ENCODE measurements around the gene ARHGAP24. TPM values are rescaled to one million over a fixed set of nuclear protein-coding genes. Genes with fewer than 3 reads are reported as not detected.
A peak's percentile ranks its signal among the peaks of the same experiment; 100 is the strongest.

Gene ARHGAP24
- total RNA-seq, 1 experiment from 2014 or later = 65.1 TPM

DNA sequence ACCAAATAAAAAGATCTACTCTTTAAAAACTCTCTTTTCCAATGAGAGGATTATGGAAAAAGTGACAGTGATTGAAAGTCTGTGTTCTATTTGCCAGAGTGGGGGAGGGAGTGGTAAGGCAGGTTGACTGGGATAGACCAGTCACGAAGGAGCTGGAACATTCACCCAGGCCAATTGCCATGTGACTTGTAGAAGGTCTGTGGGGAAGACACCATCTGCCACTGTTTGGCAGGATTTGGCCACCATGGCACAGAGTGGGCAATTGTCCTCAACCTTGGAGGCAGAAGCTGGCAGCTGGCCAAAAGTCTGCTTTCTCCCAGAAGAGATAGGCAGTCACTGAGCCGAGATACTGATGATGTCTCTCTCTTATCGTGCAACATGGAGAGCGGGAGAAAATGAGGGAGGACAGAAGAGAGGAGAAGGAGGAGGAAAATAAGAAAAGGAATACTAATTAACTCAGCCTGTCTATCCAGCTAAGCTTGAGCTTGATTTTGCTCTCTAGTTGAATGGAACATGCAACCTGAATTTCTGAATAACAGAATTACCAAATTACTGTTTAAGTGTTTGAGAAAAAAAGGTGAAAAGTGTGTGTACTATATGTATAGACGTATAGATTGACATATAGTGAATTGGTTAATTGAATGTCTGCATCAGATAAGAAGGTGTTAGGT, 267.1 kb downstream of the ARHGAP24 start:
- peak overlapping the region; percentile 72; the same call in 1 of the 2 replicates for H3K27ac ChIP-seq (ENCODE audit: low read length)
- H3K4me3 ChIP-seq (ENCODE audit: low read length) = no peak overlapping the region
- no peaks in the 10 kb centered on the region for H4K20me1 ChIP-seq (ENCODE audit: insufficient read depth, low read depth, low read length)
- H3K4me2 ChIP-seq (ENCODE audit: low read depth, low read length, poor library complexity, severe bottlenecking) = peak overlapping the region; percentile 4
- no peak overlapping the region for H2AFZ ChIP-seq (ENCODE audit: low read length)
- peaks cover 64% of the 10 kb centered on the region for H3K4me1 ChIP-seq (ENCODE audit: low read length)
- no peaks in the 10 kb centered on the region for H3K9me3 ChIP-seq (ENCODE audit: low read length)
- no peak for DNase-seq
- no peaks in the 10 kb centered on the region for H3K36me3 ChIP-seq (ENCODE audit: insufficient read depth, low read length)
- H3K27me3 ChIP-seq (ENCODE audit: low read length) = no peaks in the 10 kb centered on the region
- no peak overlapping the region for H3K9ac ChIP-seq (ENCODE audit: low read length)
- peaks cover 35% of the 10 kb centered on the region for H3K79me2 ChIP-seq (ENCODE audit: low read length)
- H3K9me2 ChIP-seq (replicated peaks; ENCODE audit: insufficient read depth, low read length) = no peaks in the 10 kb centered on the region

DNA sequence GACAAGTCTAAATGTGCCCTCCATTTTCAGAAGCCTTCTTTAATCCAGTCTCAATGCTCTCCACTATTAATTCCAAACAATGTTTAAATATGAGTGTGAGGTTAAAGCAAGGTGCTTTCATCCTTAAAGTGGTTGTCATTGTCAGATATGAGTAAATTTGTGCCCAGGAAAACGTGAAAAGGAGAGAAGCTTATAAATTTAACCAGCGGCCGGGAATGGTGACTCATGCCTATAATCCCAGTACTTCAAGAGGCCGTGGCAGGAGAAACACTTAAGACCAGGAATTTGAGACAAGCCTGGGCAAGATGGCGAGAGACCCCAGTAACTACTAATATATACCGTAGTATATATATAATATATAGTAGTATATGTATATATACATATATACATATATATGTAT, 270.0 kb downstream of the ARHGAP24 start:
- no peaks in the 10 kb centered on the region for H3K27me3 ChIP-seq (ENCODE audit: low read length)
- no peaks in the 10 kb centered on the region for H3K36me3 ChIP-seq (ENCODE audit: insufficient read depth, low read length)
- H3K4me1 ChIP-seq (ENCODE audit: low read length) = peaks cover 78% of the 10 kb centered on the region
- H3K9ac ChIP-seq (ENCODE audit: low read length) = no peak overlapping the region
- no peak overlapping the region for H3K4me2 ChIP-seq (ENCODE audit: low read depth, low read length, poor library complexity, severe bottlenecking)
- no peak for DNase-seq
- no peaks in the 10 kb centered on the region for H3K9me3 ChIP-seq (ENCODE audit: low read length)
- no peak overlapping the region for H2AFZ ChIP-seq (ENCODE audit: low read length)
- H3K9me2 ChIP-seq (replicated peaks; ENCODE audit: insufficient read depth, low read length) = no peaks in the 10 kb centered on the region
- H3K27ac ChIP-seq (ENCODE audit: low read length) = peak overlapping the region; percentile 39; the same call in 1 of the 2 replicates
- no peak overlapping the region for H3K4me3 ChIP-seq (ENCODE audit: low read length)
- no peaks in the 10 kb centered on the region for H4K20me1 ChIP-seq (ENCODE audit: insufficient read depth, low read depth, low read length)
- peaks cover 35% of the 10 kb centered on the region; the same call in 1 of the 2 replicates for H3K79me2 ChIP-seq (ENCODE audit: low read length)

DNA sequence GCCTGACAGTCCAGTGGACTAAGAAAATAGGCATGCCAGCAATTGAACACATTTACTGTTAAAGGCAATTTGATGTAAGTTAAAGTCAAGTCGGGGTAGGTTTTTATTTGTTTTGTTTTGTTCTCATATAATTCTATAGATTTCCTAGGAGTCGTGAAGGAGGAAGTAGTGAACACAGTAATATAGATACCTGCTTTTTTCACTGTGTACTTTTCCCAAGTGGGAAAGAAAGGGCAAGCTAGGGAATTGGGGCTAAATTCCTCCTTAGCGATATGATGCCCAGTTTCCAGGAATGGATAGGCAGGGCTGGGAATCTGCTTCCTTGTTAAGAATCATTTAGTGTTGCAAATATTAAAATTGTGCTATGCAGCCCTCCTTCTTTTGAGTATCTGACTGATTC, 271.0 kb downstream of the ARHGAP24 start:
- H3K9ac ChIP-seq (ENCODE audit: low read length) = no peak overlapping the region
- no peaks in the 10 kb centered on the region for H3K27me3 ChIP-seq (ENCODE audit: low read length)
- peaks cover 70% of the 10 kb centered on the region for H3K4me1 ChIP-seq (ENCODE audit: low read length)
- peak overlapping the region; percentile 23 for H3K4me2 ChIP-seq (ENCODE audit: low read depth, low read length, poor library complexity, severe bottlenecking)
- DNase-seq = no peak
- H4K20me1 ChIP-seq (ENCODE audit: insufficient read depth, low read depth, low read length) = no peaks in the 10 kb centered on the region
- H3K4me3 ChIP-seq (ENCODE audit: low read length) = no peak overlapping the region
- H3K9me3 ChIP-seq (ENCODE audit: low read length) = no peaks in the 10 kb centered on the region
- peak overlapping the region; percentile 22 for H3K27ac ChIP-seq (ENCODE audit: low read length)
- H3K36me3 ChIP-seq (ENCODE audit: insufficient read depth, low read length) = no peaks in the 10 kb centered on the region
- peaks cover 36% of the 10 kb centered on the region; the same call in 1 of the 2 replicates for H3K79me2 ChIP-seq (ENCODE audit: low read length)
- no peaks in the 10 kb centered on the region for H3K9me2 ChIP-seq (replicated peaks; ENCODE audit: insufficient read depth, low read length)
- no peak overlapping the region for H2AFZ ChIP-seq (ENCODE audit: low read length)

DNA sequence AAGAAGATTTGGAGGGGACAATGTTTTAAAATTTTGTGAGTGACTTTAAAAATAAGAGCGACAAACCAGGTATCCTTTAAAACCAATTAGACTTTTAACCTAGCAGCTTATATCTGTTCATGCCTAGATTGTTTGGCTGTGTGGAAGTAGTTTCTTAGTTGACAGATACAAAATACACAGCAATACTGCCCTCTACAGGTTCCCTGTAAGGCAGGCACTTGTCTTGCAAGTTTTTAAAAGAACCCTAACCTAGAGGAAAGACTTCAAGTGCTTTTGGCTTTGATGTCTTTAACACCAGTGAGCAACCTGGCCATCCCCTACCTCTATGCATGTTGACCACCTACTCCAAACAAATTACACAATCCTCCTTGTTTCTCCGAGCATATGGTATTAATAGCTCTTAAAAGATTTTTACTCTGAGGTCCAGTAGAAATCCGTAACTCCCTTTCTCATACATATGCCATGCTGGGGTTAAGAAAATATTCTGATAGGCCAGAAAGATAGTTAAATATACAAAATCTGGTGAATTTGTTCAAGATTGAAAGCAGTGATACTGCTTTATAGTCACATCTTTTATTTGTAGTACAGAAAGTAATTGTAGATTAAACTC, 273.0 kb downstream of the ARHGAP24 start:
- no peaks in the 10 kb centered on the region for H3K36me3 ChIP-seq (ENCODE audit: insufficient read depth, low read length)
- no peaks in the 10 kb centered on the region for H3K9me2 ChIP-seq (replicated peaks; ENCODE audit: insufficient read depth, low read length)
- DNase-seq = peak; percentile 90
- H2AFZ ChIP-seq (ENCODE audit: low read length) = no peak overlapping the region
- peak overlapping the region; percentile 50 for H3K27ac ChIP-seq (ENCODE audit: low read length)
- H3K27me3 ChIP-seq (ENCODE audit: low read length) = no peaks in the 10 kb centered on the region
- H3K4me2 ChIP-seq (ENCODE audit: low read depth, low read length, poor library complexity, severe bottlenecking) = no peak overlapping the region
- H3K4me3 ChIP-seq (ENCODE audit: low read length) = no peak overlapping the region
- H4K20me1 ChIP-seq (ENCODE audit: insufficient read depth, low read depth, low read length) = no peaks in the 10 kb centered on the region
- peaks cover 49% of the 10 kb centered on the region for H3K4me1 ChIP-seq (ENCODE audit: low read length)
- H3K79me2 ChIP-seq (ENCODE audit: low read length) = peaks cover 33% of the 10 kb centered on the region
- no peaks in the 10 kb centered on the region for H3K9me3 ChIP-seq (ENCODE audit: low read length)
- H3K9ac ChIP-seq (ENCODE audit: low read length) = no peak overlapping the region

DNA sequence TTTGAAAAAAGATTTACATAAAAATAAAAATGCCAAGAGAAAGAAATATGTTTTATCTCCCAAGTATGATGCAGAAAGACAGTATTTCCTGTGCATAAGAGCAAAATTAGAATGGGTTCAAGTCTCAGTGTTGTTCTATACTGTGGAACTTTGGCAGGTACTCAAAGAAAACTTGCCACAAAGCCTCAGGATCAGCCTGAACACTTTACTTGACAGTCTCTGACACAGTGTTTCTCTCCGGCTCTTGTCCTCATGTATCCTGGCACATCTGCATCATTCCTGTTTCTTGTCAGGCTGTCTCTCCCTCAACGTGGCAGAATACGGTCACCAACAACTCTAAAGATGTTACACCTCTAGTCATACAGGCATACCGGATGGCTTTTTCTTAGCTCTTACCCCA, 273.7 kb downstream of the ARHGAP24 start:
- Histone ChIP-seq H3K9ac (ENCODE audit: low read length) (no peak overlapping the region), H3K36me3 (ENCODE audit: insufficient read depth, low read length) (no peaks in the 10 kb centered on the region), H3K4me3 (ENCODE audit: low read length) (no peak overlapping the region), H4K20me1 (ENCODE audit: insufficient read depth, low read depth, low read length) (no peaks in the 10 kb centered on the region), H3K4me1 (ENCODE audit: low read length) (peaks cover 48% of the 10 kb centered on the region), H3K9me2 (replicated peaks; ENCODE audit: insufficient read depth, low read length) (no peaks in the 10 kb centered on the region), H3K27ac (ENCODE audit: low read length) (peak overlapping the region; percentile 50), H3K79me2 (ENCODE audit: low read length) (peaks cover 33% of the 10 kb centered on the region), H3K9me3 (ENCODE audit: low read length) (no peaks in the 10 kb centered on the region), H2AFZ (ENCODE audit: low read length) (no peak overlapping the region), H3K27me3 (ENCODE audit: low read length) (no peaks in the 10 kb centered on the region), H3K4me2 (ENCODE audit: low read depth, low read length, poor library complexity, severe bottlenecking) (no peak overlapping the region)
- no peak for DNase-seq

DNA sequence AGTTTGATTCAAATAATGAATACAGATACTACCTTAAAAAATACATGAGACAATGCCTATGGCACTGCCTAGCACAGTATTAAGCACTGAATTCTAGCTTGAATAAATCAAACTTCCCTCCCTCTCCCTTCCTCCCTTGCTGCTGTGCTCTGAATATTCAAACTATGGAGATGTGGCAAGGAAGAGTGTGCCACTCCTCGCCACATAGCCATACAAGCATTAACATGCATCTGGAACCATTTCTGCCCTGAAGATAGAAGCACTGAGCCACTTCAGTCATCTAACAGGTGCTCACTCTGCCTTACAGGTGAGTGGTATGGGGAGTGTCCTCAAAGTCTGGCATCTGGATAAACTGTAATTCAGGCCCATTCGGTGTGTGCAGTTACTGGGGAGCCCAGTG, 276.9 kb downstream of the ARHGAP24 start:
- Histone ChIP-seq H2AFZ (ENCODE audit: low read length) (no peak overlapping the region), H3K9me3 (ENCODE audit: low read length) (no peaks in the 10 kb centered on the region), H3K9me2 (replicated peaks; ENCODE audit: insufficient read depth, low read length) (no peaks in the 10 kb centered on the region), H3K4me3 (ENCODE audit: low read length) (no peak overlapping the region), H3K9ac (ENCODE audit: low read length) (no peak overlapping the region), H3K4me2 (ENCODE audit: low read depth, low read length, poor library complexity, severe bottlenecking) (no peak overlapping the region), H3K36me3 (ENCODE audit: insufficient read depth, low read length) (no peaks in the 10 kb centered on the region), H3K27me3 (ENCODE audit: low read length) (no peaks in the 10 kb centered on the region), H3K79me2 (ENCODE audit: low read length) (peaks cover 27% of the 10 kb centered on the region), H3K4me1 (ENCODE audit: low read length) (peaks cover 28% of the 10 kb centered on the region), H3K27ac (ENCODE audit: low read length) (no peak overlapping the region), H4K20me1 (ENCODE audit: insufficient read depth, low read depth, low read length) (no peaks in the 10 kb centered on the region)
- no peak for DNase-seq

- Histone ChIP-seq H4K20me1 (ENCODE audit: insufficient read depth, low read depth, low read length) (no peaks in the 10 kb centered on the region), H3K9me2 (replicated peaks; ENCODE audit: insufficient read depth, low read length) (no peaks in the 10 kb centered on the region), H3K4me3 (ENCODE audit: low read length) (no peak overlapping the region), H3K79me2 (ENCODE audit: low read length) (peaks cover 6% of the 10 kb centered on the region), H3K36me3 (ENCODE audit: insufficient read depth, low read length) (no peaks in the 10 kb centered on the region), H3K27me3 (ENCODE audit: low read length) (no peaks in the 10 kb centered on the region), H3K4me1 (ENCODE audit: low read length) (no peaks in the 10 kb centered on the region; the same call in 1 of the 2 replicates), H3K9me3 (ENCODE audit: low read length) (no peaks in the 10 kb centered on the region), H3K4me2 (ENCODE audit: low read depth, low read length, poor library complexity, severe bottlenecking) (no peak overlapping the region), H3K27ac (ENCODE audit: low read length) (no peak overlapping the region), H2AFZ (ENCODE audit: low read length) (no peak overlapping the region), H3K9ac (ENCODE audit: low read length) (no peak overlapping the region)
- DNase-seq = no peak
Measured at GRCh38 chr4:85755285-85755684, 280.3 kb downstream of the ARHGAP24 start.

- no peak overlapping the region for H3K4me2 ChIP-seq (ENCODE audit: low read depth, low read length, poor library complexity, severe bottlenecking)
- no peaks in the 10 kb centered on the region for H4K20me1 ChIP-seq (ENCODE audit: insufficient read depth, low read depth, low read length)
- no peaks in the 10 kb centered on the region for H3K9me3 ChIP-seq (ENCODE audit: low read length)
- H3K9ac ChIP-seq (ENCODE audit: low read length) = no peak overlapping the region
- H3K4me3 ChIP-seq (ENCODE audit: low read length) = no peak overlapping the region
- H3K27ac ChIP-seq (ENCODE audit: low read length) = no peak overlapping the region
- H3K27me3 ChIP-seq (ENCODE audit: low read length) = no peaks in the 10 kb centered on the region
- H2AFZ ChIP-seq (ENCODE audit: low read length) = no peak overlapping the region
- DNase-seq = peak; percentile 70
- no peaks in the 10 kb centered on the region for H3K4me1 ChIP-seq (ENCODE audit: low read length)
- no peaks in the 10 kb centered on the region for H3K9me2 ChIP-seq (replicated peaks; ENCODE audit: insufficient read depth, low read length)
- H3K36me3 ChIP-seq (ENCODE audit: insufficient read depth, low read length) = no peaks in the 10 kb centered on the region
- peaks cover 10% of the 10 kb centered on the region for H3K79me2 ChIP-seq (ENCODE audit: low read length)
Measured at GRCh38 chr4:85756938-85757337, 282.0 kb downstream of the ARHGAP24 start.

Data from Karpas-422 (cell line).